Muscle layer of duodenum (tissue), 2 donors: ENCODE measurements around the gene STX7.

Source experiments
- H3K27ac ChIP-seq: one replicate; pipeline ENCODE4 v1.7.0; 2013; ENCODE audit warnings: mild to moderate bottlenecking, low read length
- H3K27me3 ChIP-seq: one replicate; pipeline ENCODE4 v1.7.0; 2013; ENCODE audit warnings: low read depth, mild to moderate bottlenecking, control low read depth, low read length
- H3K36me3 ChIP-seq, 2 donors: one replicate each; pipeline ENCODE4 v1.7.0; 2013; ENCODE audit warnings: low read length in 2 of 2, control low read depth in 1 of 2, mild to moderate bottlenecking in 1 of 2; ENCODE audit not compliant: insufficient read depth in 2 of 2, control insufficient read depth in 1 of 2
- H3K4me1 ChIP-seq, 2 donors: one replicate each; pipeline ENCODE4 v1.7.0; 2013; ENCODE audit warnings: low read length in 2 of 2, mild to moderate bottlenecking in 2 of 2, control low read depth in 1 of 2, moderate library complexity in 1 of 2; ENCODE audit not compliant: insufficient read depth in 2 of 2, control insufficient read depth in 1 of 2
- H3K4me3 ChIP-seq, 2 donors: one replicate each; pipeline ENCODE4 v1.7.0; 2013; ENCODE audit warnings: low read length in 2 of 2, low read depth in 1 of 2, mild to moderate bottlenecking in 1 of 2
- H3K9me3 ChIP-seq, 2 donors: one replicate each; pipeline ENCODE4 v1.7.0; 2013; ENCODE audit warnings: low read length in 2 of 2, control low read depth in 1 of 2, mild to moderate bottlenecking in 1 of 2; ENCODE audit not compliant: control insufficient read depth in 1 of 2
- donor health status: healthy.

The STX7 gene

DNA sequence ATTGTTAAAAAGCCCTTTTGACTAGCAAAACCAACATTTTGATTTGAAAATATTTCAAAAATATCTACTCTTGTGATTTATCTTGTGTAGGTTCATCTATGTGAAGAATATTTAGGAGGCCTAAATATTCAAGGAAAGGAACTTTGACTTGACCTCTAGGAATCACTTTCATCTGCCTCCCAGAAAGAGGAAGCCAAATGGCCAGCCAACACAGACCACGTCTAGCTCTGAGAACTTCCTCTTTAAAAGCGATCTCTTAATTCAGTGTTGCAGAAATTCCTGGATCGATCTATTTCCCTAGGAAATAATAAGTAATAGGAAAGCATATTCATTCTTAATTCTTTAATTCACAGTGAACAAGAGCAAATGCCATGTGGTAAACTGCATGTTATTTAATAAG, 102.1 kb downstream of the STX7 start:
- H3K27ac ChIP-seq = no peak overlapping the region
- no peaks in the 10 kb centered on the region for H3K36me3 ChIP-seq
- no peaks in the 10 kb centered on the region for H3K27me3 ChIP-seq
- no peak overlapping the region for H3K4me3 ChIP-seq
- no peaks in the 10 kb centered on the region for H3K9me3 ChIP-seq
- no peaks in the 10 kb centered on the region for H3K4me1 ChIP-seq

DNA sequence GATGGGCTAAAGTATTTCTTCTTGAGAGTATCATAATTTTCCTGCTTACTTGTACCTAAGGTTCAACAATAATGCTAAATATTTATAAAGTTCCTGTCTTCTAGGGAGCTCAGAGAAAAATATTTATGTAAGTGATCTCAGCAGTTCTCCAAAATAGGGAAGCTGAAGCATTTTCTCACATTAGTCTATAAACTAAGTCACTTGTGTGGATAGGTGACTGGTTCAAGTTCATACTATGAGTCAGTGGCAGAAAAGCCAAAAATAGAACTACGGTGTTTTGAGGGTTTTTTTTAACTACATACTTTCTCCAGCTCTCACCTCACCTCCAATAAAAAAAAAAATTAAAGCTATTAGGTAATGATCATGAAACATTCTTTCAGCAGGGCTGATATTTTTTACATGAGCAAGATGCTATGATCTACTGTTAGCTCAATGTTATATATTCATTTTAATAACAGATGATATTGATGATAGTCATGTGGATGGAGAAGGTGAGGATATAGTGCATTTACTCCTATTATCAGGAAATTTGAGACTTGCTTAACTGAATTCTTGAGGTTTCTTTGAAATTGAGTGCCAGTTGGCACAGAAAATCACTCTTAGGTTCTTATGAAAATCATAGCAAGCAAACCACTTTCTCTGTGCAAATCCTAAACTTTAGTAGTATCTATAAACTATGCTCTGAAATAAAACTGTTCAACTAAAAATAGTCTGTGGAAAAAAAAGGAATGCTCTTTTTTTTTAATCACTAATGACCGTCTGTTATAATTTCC, 107.6 kb downstream of the STX7 start:
- Histone ChIP-seq H3K4me1 (peaks cover 0 to 4% of the 10 kb centered on the region in 2 donors), H3K27ac (no peak overlapping the region), H3K36me3 (no peaks in the 10 kb centered on the region), H3K27me3 (peaks cover 8% of the 10 kb centered on the region), H3K9me3 (no peaks in the 10 kb centered on the region), H3K4me3 (no peak overlapping the region)

- Histone ChIP-seq H3K9me3 (no peaks in the 10 kb centered on the region), H3K4me1 (peaks cover 0 to 4% of the 10 kb centered on the region in 2 donors), H3K4me3 (no peak overlapping the region), H3K27ac (no peak overlapping the region), H3K27me3 (peaks cover 8% of the 10 kb centered on the region), H3K36me3 (no peaks in the 10 kb centered on the region)
These were observed 108.2 kb downstream of the STX7 start for GRCh38 chr6:132404736-132405135.

DNA sequence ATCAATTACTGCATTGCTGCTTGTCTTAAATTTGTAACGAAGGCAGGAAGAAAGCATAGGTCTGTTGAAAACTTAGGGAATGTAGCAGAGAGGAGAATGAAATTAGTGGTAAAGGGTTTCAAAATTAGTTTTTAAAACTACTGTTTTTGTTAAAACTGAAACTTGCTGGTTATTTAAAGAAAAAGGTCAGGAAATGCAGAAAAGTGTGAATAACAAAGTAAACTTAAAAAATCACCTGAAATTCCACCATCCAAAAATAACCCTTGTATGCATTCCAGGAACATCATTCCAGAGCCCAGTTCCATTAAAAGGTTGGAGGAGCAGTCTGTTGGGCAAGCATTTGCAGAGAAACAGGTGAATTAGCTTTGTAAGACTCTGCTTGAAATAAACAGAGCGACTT, 108.6 kb downstream of the STX7 start:
- H3K9me3 ChIP-seq = no peaks in the 10 kb centered on the region
- H3K4me1 ChIP-seq = peaks cover 0 to 4% of the 10 kb centered on the region in 2 donors
- H3K4me3 ChIP-seq = no peak overlapping the region
- H3K36me3 ChIP-seq = no peaks in the 10 kb centered on the region
- H3K27me3 ChIP-seq = peaks cover 8% of the 10 kb centered on the region
- H3K27ac ChIP-seq = no peak overlapping the region

DNA sequence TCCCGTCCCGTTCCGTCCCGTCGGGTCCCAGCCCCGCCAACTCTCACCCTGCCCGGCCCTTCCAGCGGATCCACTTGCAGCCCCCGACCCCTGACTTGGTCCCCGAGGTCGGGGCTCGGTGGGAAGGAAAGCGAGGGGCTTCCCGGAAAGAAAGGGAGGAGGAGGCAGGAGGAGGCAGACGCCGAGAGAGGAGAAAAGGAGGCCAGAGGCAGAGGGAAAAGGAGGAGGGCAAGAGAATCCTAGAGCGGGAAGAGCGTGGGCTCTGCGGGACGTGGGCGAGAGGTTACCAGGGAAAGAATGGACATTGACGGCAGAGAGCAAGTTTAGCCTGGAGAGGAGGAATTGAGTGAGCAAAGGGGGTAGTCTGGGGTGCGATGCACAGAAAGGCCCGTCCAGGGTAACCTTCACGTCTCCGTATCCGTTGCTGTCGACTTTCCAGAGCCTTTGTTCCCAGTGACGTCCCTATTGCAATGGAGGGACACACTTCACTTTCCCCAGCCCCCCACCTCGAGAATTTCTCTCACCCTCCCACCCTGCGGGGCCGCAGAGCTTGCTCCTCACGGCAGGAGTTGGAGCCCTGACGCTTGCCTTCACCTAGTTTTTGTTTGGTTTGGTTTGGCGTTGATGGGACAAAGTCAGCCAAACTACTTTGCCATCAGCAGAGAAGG, 111.2 kb downstream of the STX7 start:
- Histone ChIP-seq H3K4me3 (peak overlapping the region; percentile 57 to 89), H3K4me1 (peaks cover 0 to 4% of the 10 kb centered on the region in 2 donors), H3K9me3 (no peaks in the 10 kb centered on the region), H3K36me3 (no peaks in the 10 kb centered on the region), H3K27ac (no peak overlapping the region), H3K27me3 (peaks cover 8% of the 10 kb centered on the region)

GRCh38 chr6:132400883-132401617, 111.9 kb downstream of the STX7 start, which contains the start of gene MOXD1:
Gene MOXD1, minus strand, starts transcription at chr6:132401475. Its CDS starts 49 bp downstream, at chr6:132401426.
- no peaks in the 10 kb centered on the region for H3K9me3 ChIP-seq
- no peaks in the 10 kb centered on the region for H3K36me3 ChIP-seq
- H3K4me3 ChIP-seq = peak within 1 kb of the TSS; percentile 57 to 89
- peaks cover 8% of the 10 kb centered on the region for H3K27me3 ChIP-seq
- H3K4me1 ChIP-seq = peaks cover 0 to 4% of the 10 kb centered on the region in 2 donors
- H3K27ac ChIP-seq = no peak within 1 kb of the TSS

- peak overlapping the region; percentile 45 to 89 for H3K4me3 ChIP-seq
- peaks cover 0 to 2% of the 10 kb centered on the region in 2 donors for H3K9me3 ChIP-seq
- no peaks in the 10 kb centered on the region for H3K36me3 ChIP-seq
- H3K27ac ChIP-seq = no peak overlapping the region
- peaks cover 8% of the 10 kb centered on the region for H3K27me3 ChIP-seq
- H3K4me1 ChIP-seq = peaks cover 0 to 4% of the 10 kb centered on the region in 2 donors
These were observed 112.4 kb downstream of the STX7 start for GRCh38 chr6:132400555-132400882.

- H3K9me3 ChIP-seq = peaks cover 6 to 10% of the 10 kb centered on the region in 2 donors
- no peaks in the 10 kb centered on the region for H3K36me3 ChIP-seq
- peaks cover 8% of the 10 kb centered on the region for H3K27me3 ChIP-seq
- peak overlapping the region; percentile 7 to 89 for H3K4me3 ChIP-seq
- H3K27ac ChIP-seq = no peak overlapping the region
- peaks cover 0 to 4% of the 10 kb centered on the region in 2 donors for H3K4me1 ChIP-seq
These were observed 113.4 kb downstream of the STX7 start for GRCh38 chr6:132399376-132400074.
